ENCODE measurements around the gene DNASE2B.
A peak's percentile ranks its signal among the peaks of the same experiment; 100 is the strongest.
"Not testable (repeated sequence)": the region's sequence is repeated elsewhere in the genome, so short reads cannot be mapped to it uniquely, and the experiment has no call there.

DNASE2B gene

DNA sequence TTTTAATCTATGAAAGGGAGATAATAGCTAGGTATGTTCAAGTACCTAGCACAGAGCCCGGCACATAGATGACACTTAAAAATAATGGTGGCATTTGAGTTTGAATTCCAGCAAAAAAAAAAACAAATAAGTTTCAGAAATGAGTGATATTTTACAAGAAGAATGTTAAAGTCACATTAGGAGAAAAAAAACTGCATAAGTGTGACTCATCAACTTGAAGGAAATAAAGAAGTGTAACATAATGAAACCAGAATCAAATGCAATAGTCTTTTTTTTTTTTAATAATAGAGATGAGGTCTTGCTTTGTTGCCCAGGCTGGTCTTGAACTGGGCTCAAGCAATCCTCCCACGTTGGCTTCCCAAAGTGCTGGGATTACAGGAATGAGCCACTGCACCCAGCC, 17.1 kb downstream of the DNASE2B start:
- no peak for DNase-seq (ENCODE audit: low spot score)

DNA sequence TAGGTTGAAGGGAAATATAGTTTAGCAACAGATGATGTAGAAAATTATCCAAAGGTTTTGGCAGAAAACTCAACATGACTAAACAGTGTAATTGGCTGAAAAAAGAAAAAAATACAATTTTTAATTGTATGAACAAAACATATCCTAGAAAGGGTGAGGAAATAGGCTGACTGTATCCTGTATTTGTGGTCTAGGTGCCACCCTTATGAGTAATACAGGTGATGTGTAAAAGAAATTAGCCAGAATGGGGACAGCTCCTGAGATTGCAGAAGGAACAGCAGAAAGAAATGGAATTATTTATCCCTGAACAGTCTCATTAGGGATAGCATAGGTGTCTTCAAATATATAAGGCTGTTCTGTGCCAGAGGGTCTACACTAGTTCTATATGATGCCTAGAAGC, 24.6 kb downstream of the DNASE2B start:
- DNase-seq (ENCODE audit: low spot score), result no peak

DNA sequence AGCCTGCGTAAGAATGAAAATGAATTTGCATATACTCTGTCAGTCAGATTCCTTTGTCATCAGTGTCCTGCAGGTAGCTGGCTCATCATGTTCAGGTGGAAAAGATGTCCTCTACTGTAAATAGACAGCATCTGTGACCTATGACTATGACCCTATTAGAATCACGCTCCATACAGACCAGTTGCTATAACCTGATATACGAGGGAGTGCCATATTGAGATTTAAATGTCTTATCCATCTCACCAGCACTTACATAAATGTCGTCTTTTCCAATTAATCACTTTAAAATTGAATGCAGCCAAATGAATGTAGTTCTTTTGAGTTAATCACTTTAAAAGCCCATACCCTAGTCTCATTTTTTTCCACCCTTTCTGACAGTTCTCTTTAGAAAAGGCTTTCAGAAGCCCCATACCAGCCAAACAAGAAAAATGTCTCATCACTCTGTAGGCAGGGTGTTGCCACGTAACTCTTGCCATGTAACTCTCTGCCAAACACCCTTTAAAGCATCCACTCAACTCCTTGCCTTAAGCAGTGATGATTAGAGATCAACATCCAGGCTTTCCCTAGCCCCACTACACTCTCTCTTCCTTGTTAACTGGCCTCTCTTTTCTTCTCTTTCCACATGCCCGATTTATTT, 26.3 kb downstream of the DNASE2B start:
- DNase-seq (ENCODE audit: low spot score), result peak; percentile 33

DNA sequence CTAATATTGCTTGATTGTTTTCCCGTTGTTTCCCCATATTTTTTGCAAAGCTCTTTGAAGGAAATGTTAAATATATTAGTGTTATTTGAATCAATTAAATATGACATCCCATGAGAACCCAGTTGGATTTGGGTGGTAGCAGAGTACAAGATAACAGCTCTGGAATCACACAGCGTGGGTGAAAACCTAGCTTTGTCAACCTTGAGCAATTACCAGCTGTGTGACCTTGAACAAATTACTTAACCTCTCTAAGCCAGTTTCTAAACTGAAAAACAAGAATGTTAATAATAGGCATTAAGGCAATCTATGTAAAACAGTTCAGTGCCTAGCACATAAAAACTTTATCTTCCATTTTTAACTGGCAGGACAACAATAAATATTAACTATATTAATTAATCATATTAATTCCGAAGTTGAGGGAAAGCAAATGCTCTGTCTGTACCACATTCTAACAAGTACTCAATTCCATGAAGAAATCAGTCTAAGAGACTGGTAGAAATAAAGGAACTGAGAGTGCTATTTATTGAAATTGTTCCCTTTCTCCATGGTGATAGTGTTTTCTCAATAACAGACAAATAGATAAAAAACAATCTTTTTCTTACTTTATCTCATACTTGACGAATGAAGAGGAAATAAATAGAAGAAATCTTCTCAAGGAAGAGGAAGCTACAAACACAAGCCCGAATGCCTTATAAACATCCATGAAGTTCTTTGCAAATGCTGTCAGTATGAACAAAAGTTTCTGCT, 27.0 kb downstream of the DNASE2B start:
- DNase-seq (ENCODE audit: low spot score), result no peak

DNA sequence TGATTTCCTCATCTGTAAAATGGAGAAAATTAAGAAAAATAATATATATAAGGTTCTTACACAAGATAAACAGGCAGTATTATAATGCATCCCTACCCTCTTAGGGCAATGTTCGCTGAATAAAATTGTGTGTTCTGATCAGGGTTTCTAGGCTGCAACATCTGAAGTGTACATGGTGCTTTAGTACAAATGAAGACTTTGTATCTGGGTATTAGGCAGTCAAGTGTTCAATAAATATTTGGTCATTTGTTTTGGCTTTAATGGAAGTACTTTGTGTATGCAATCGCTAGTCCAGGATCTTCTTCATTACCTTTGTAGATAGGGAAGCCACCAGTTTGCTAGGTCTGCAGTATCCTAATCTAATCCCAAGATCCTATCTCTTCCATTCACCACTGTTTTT, 28.1 kb downstream of the DNASE2B start:
- no peak for DNase-seq (ENCODE audit: low spot score)

DNA sequence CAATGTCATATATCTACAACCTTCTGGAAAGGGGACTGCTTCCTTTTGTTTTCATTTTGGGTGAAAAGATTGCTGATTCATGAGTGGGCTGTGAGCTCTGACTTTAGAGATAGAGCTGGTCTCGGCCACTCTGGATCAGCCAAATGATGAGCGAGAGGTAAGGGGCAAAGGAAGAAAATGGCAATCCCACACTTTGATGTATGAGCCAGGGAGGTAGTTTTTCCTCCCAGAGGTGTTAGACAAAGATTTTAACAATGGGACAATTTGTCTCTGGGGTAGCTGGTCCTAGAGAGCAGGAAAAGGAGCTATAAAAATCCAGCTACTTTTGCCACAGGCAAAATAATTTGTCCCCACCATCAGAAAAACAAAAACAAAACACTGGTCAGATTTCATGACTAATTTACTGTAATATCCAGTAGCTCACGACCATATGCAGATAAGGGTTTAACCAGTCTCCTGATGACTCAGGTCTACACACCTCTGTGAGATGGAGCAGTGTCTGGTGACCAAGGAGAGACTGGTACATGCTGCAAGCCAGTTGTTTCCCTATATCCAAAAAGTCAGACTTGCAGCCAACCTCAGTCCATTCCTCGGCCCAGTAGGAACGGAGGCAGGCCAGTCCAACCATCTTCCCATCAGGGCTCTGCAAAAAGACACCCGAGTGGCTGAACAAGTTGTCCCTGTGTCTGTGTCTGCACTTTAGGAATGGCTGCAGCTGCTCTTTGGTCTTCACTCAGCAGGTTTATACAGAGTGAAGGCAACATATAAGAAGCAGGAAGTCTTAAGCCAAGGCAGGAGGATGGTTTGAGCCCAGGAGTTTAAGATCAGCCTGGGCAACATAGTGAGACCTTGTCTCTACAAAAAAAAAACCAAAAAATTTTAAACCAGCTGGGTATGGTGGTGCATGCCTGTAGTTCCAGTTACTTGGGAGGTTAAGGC, 29.2 kb downstream of the DNASE2B start:
- DNase-seq (ENCODE audit: low spot score), result no peak

DNA sequence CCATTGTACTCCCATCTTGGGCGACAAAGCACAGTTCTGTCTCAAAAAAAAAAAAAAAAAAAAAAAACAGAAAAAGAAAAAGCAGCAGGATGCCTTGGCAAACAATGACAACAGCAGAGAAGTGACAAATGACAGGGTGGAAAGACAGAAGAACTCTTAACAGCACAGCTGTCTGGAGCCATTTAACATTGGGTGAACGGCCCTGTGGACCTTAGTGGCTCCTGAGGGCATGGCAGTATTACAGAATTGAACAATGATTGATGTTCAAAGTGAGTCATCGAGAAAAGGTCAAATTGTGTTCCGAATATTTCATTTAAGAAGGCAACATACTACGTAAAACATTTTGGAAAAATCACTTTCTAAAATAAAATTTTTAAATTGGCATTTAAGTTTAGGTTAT, 30.0 kb downstream of the DNASE2B start:
- no peak for DNase-seq (ENCODE audit: low spot score)

DNA sequence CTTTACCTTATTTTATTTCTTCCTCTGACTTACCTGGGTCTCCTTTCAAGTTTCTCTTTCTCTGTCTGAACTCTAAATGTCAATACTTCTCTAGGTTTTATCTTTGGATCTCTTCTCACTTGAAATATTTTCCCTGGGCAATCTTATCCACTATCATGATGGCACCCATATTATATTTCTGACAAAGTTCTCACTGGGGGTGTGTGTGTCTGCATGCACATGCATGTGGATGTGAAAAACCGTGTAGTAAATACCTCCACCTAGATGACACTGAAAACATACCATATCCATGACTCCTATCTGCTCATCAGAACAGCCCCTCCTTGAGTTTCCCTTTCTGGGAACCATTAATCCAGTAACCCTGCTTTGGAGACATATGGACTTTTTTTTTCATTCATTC, 30.9 kb downstream of the DNASE2B start:
- no peak for DNase-seq (ENCODE audit: low spot score)

DNA sequence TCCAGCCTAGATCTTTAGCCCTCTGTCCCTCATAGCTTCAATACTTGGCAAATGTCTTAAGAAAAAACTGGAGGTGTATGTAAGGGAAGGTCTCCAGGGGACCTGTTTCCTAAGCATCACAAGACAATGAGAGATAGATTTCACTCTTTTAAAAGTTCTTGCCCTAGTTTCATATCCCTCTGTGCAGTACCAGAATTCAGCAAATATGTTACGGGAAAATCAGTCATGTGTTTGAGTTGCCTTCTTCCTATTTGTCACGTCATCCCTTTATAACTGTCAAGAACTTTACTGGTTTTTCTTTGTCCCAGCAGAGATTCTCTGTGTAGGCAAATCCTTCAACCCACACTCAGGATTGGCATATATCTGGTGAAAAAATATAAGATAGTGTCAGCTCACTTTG, 32.3 kb downstream of the DNASE2B start:
- DNase-seq (ENCODE audit: low spot score), result no peak

DNA sequence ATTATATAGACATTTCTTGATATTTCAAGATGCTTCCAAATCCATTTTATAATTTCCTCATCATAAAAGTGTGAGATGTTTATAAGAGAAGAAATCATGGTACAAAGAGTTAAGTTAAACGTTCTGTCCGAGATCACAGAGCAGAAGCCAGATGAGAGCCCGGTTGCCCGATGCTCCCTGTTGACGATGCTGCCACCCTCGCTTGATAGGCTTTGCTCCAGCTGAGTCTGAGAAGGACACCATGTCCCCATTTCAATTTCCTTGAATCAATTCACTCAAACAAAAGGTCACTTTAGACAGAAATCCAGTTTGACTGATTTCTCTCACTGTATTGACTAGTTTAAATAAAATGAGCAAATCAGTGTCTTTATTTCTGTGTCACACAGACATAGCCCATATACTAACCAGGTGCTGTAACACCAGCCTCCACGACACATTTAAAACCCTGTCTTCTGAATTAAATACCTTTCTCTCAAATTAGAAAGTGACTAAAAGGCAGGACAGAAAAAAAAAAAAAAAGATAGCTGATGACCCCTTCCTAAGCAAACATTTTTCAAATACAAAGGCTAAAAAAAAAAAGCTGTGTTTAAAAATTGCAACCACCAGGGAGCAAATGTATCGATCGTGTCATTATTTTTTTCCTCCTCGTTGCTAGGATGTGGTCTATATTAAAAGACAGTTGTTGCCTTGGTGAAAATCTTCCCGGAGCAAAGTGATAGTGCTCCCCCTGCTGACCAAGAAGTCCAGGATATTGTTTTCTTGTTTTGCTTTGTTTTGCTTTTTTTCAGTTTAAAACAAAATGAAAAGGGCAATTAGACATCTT, 35.2 kb downstream of the DNASE2B start:
- DNase-seq (ENCODE audit: low spot score), result peak; percentile 90

DNA sequence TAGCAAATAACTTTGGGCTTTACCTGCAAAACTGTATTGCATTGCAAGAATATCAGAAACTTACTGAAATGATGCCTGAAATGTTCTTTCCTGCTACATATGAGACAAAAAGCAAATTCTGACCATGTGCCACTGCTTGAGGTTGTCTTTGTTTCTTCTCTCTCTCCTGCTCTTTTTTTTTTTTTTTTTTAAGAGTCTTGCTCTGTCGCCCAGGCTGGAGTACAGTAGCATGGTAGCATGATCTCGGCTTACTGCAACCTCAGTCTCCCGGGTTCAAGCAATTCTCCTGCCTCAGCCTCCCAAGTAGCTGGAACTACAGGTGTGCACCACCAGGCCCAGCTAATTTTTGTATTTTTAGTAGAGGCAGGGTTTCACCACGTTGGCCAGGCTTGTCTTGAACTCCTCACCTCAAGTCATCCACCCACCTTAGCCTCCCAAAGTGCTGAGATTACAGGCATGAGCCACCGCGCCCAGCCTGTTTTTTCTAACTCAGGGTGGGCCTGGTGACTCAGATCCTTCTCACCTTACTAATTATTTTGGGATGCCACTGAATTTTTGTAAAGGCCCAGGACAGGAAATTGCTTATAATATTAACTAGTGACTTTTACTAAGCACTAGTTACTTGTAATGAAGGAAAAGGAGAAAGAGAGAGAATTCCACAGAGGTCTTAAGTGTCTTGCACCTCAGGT, 35.9 kb downstream of the DNASE2B start:
- no peak for DNase-seq (ENCODE audit: low spot score)

DNA sequence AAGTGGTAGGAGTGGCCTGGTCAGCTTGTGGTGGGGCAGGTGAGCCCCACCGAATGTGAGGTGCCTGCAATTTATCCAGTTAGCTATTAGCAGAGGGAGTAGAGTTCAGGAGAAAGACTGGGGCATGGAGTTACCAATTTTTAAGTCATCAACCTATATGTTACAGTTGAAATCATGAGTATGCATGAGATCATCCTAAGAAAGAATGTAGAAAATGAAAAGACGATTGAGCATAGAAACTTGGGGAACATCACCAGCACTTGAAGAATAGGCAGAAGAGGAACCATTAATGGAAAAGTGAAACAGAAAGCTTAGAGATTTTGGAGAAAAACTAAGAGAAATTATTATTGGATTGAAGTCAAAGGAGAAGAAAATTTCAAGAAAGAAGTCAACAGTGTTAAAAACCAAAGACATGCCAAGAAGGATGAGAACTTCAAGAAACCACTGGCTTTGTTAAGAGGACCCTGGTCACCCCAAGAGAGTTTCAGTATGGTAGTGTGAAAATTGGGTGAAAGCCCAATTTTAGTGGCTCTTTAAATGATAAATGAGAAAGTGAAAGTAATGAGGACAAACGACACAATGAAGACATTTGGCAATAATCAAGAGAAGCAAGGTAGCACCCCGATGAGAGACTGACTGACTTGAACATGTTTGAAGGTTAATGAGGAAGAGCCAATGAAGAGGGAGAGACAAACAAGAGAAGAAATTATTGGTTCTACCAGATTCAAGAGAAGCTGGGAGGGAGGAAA, 36.7 kb downstream of the DNASE2B start:
- no peak for DNase-seq (ENCODE audit: low spot score)

DNA sequence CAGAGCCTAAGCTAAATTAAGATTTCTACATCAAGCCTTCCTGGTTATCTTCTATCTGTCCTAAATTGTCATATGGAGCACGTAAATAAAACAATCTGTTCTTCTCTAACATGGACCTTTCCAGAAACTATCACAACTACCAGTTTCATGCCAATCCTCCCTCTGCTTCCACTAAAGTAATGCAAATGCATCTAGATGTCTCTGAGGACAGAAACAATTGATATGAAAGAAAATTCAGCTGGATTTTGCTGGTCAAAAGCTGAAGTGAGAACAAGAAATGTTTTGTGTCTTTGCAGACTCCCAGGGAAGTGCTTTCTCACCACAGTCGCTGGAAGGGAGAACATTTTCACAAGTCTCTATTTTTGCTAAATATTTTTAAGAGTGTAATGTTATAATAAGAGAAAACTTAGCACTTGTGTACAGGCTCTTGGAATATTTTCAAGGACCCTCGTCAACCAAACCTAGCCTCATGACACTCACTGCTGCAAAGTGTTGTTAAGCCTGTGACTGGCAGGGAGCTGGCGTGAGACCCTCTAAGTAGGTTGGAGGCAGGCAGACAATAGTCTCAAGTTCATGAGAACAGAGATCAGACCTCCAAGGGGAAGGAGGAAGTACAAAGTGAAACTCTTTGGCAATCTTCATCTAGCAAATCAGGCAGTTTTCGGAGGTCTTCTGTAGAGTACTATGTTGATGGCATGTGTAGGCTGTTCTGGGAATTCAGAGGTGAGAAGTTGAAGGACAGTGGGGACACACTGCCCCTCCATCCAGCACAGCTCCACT, 38.8 kb downstream of the DNASE2B start:
- DNase-seq (ENCODE audit: low spot score), result peak; percentile 37

DNA sequence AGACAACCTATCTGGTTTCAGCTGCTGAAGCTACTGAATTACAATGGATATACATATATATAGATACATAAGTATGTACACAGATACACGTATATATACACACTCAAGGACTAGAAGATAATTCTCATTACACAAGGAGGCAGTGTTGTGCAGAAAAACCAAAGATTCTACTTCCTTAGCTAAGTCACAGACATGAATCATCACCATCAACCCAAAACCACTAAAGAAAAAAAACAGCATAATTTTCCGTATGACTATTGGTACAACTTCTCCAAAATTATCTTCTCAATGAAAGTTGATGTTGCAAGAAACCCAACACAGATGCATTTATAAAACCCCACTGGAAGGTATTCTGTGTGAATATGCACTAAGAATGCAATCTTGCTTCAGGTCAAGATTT, 44.0 kb downstream of the DNASE2B start:
- DNase-seq (ENCODE audit: low spot score), result peak; percentile 59

DNA sequence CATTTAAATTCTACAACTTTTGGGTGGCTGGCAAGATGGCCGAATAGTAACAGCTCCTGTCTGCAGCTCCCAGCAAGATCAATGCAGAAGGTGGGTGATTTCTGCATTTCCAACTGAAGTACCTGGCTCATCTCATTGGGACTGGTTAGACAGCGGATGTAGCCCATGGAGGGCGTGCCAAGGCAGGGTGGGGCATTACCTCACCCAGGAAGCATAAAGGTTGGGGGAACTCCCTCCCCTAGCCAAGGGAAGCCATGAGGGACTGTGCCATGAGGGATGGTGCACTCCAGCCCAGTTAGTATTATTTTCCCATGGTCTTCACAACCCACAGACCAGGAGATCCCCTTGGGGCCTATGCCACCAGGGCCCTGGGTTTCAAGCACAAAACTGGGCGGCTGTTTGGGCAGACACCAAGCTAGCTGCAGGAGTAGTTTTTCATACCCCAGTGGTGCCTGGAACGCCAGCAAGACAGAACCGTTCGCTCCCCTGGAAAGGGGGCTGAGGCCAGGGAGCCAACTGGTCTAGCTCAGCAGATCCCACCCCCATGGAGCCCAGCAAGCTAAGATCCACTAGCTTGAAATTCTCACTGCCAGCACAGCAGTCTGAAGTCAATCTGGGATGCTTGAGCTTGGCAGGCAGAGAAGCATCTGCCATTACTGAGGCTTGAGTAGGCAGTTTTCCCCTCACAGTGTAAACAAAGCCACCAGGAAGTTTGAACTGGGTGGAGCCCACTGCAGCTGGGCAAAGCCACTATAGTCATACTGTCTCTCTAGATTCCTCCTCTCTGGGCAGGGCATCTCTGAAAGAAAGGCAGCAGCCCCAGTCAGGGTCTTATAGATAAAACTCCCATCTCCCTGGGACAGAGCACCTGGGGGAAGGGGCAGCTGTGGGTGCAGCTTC, 44.7 kb downstream of the DNASE2B start:
- DNase-seq (ENCODE audit: low spot score), result not testable (repeated sequence)

DNA sequence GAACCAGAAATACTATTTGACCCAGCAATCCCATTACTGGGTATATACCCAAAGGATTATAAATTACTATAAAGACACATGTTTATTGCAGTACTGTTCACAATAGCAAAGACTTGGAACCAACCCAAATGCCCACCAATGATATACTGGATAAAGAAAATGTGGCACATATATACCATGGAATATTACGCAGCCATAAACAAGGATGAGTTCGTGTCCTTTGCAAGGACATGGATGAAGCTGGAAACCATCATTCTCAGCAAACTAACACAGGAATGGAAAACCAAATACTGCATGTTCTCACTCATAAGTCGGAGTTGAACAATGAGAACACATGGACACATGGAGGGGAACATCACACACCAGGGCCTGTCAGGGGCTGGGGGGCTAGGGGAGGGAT, 50.4 kb downstream of the DNASE2B start:
- not testable (repeated sequence) for DNase-seq (ENCODE audit: low spot score)

DNA sequence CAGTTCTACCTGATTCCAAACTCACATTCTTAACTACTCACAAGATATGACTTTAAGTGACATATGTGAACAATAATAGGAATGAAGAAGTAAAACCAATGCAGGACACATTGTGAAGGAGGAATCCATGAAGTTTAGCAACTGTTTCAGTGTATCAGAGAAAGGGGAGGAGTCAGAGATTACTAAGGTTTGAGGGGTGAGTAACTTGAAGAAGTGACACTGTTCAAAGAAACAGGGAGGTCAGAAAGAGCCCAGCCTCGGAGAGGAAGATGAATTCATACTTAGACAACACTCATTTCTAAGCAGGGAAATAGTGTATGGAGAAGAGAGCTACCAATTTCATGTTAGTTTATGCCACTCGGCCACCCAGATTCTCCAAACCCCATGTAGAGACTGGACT, 52.6 kb downstream of the DNASE2B start:
- DNase-seq (ENCODE audit: low spot score), result no peak

DNA sequence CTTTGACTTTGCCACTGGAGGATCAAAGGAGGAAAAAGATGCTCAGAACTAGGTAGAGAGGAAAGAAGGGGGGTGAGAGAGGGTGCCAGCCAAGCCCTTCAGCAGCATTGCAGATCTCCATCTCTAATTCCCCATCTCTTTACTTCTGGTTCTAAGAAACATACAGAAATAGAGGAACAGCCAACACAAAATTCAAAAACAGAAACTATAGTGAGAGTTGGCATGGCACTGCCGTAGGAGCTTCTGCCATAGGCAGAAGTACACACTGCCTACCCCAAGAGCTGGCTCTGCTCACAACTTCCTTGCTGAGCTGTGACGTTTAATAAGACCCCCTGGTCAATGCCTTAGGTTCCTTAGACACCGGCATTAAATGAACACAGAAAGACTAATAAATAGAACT, 54.2 kb downstream of the DNASE2B start:
- no peak for DNase-seq (ENCODE audit: low spot score)

DNA sequence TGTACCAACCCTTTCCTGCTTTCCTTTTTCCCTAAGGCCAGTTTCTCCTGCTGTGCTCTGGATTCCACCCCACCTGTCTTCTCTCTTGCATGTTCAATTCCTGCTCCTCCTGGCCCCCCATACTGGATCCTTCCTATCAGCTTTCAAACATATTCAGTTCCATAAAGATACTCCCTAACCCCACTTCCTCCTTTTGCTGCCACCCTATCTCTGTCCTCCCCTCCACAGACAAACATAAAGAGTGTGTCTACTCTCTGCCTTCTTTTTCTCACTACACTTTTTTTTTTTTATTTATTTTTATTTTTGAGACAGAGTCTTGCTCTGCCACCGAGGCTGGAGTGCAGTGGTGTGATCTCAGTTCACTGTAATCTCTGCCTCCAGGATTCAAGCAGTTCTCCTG, 63.8 kb downstream of the DNASE2B start:
- DNase-seq (ENCODE audit: low spot score), result no peak
